NCI-H2171 treated with DMSO at 0.1 percent for 48 hours (cell line): Measurements from ENCODE around the gene IKBKE.

Experiments
- DNase-seq: peaks from one replicate; lab custom pipeline; 2025; lab: John Stamatoyannopoulos, UW

Gene IKBKE

DNA sequence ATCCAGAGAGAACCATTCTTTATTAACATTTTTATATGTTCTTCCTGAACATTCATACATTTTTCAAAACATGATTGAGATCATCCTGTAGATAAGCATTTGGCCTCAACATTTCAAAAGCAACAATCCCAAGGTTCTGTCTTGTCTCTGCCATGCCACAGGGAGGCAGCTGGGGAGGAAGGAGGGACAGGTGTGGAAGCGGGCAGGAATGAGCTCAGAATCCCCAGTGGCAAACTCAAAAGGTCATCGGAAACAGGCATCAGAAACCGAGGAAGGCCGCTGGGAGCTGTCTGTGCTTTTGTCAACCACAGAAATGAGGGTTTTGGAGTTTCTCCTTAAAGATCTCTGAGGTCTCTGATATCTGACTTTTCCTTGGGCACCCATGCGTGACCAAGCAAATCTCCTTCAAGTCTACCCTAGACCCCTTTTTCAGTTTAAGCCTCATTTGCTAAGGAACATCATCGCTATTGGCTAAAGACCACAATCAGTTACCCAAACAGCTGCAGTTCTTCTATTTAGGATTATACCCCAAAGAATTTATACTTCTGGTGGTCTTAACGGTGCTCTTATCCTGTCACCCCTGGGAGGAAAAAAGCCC, 71.1 kb downstream of the IKBKE start:
- no peak for DNase-seq

DNA sequence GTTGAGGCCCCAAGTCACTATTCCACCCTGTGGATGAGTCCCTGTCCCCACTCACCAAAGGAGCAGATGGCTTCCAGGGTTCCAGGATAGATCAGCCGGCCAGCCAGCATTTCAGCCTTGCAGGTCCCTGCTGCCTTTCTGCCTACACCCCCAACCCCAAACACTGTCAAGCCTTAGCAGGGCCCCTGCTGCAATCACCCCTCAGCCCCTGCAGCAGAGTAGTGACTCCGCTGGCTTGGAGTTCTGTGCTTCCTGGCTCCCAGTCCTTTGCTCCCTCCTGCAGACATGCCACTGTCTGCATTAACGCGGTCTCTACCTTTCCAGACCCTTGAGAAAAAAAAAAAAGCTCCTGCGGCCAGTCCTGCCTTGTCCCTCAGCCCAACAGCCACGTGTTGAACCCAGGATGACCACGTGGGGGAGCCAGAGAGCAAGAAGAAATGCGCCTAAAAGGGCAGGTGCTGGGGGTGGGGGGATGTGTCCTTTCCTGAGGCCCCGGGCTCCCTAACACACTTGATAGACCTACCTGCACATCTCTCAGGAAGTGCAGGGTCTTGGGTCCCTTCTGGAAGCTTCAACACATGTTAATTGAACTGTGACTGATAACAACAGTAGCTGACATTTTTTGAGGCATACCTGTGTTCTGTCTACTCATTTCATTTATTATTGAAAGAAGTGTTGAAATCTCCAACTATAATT, 74.4 kb downstream of the IKBKE start:
- DNase-seq, result peak; percentile 38

DNA sequence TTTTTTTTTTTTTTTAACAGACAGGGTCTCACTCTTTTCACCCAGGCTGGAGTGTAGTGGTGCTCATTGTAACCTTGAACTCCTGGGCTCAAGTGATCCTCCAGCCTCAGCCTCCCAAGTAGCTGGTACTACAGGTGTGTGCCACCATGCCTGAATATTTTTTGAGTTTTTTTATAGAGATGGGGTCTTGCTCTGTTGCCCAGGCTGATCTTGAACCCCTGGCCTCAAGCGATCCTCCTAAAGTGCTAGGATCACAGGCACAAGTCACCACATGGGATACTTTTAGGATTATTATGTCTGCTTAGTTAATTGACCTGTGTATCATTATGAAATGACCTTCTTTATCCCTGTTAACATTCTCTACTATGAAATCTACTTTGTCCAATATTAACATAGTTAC, 75.1 kb downstream of the IKBKE start:
- no peak for DNase-seq
